ENCODE data around the gene ACD.

ACD gene

DNA sequence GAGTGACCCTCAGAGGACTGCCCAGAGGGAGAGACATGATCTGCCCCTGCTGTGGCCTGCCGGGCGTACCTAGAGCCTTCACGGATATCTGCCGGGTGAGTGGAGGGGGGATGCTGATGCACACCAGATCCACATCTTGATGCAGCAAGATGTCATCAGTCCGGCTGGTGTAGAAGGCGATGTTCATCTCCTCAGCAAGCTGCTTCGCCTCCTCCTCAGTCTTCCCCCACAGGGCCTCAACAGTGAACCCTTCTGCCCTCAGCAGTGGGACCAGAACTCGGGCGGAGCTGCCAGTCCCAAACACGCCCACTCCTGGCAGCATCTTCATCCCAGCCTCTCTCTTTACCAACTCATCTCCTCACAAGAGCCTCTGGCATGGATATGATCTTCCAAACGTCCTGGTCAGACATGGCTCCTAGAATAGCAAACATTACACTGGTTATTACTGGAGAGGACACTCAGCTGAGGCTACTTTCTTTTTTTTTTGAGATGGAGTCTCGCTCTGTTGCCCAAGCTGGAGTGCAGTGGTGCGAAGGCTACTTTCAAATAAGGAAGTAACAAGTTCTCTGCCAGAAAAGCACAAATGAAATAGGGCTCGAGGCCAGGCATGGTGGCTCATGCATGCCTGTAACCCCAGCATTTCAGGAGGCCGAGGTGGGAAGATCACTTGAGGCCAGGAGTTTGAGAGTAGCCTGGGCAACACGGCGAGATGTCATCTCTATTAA lies 25.5 kb upstream of the ACD start:
- no peak overlapping the region for H3K4me3 ChIP-seq (ENCODE audit: low read depth, low read length)
- CTCF ChIA-PET = interaction anchor here (10.7 kb wide), 1 partner anchor 16 kb away, joined by 87 read pairs; the partner anchor contains the start of genes C16orf86 and ENKD1
- no peak for DNase-seq (ENCODE audit: low read depth, low spot score)
- TF ChIP-seq, protein P1, sequence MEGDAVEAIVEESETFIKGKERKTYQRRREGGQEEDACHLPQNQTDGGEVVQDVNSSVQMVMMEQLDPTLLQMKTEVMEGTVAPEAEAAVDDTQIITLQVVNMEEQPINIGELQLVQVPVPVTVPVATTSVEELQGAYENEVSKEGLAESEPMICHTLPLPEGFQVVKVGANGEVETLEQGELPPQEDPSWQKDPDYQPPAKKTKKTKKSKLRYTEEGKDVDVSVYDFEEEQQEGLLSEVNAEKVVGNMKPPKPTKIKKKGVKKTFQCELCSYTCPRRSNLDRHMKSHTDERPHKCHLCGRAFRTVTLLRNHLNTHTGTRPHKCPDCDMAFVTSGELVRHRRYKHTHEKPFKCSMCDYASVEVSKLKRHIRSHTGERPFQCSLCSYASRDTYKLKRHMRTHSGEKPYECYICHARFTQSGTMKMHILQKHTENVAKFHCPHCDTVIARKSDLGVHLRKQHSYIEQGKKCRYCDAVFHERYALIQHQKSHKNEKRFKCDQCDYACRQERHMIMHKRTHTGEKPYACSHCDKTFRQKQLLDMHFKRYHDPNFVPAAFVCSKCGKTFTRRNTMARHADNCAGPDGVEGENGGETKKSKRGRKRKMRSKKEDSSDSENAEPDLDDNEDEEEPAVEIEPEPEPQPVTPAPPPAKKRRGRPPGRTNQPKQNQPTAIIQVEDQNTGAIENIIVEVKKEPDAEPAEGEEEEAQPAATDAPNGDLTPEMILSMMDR (IDR thresholded peaks at IDR 0.05; ENCODE audit: insufficient read depth, low read length, missing control alignments) = no peak
- POLR2A ChIA-PET = no interaction called here

DNA sequence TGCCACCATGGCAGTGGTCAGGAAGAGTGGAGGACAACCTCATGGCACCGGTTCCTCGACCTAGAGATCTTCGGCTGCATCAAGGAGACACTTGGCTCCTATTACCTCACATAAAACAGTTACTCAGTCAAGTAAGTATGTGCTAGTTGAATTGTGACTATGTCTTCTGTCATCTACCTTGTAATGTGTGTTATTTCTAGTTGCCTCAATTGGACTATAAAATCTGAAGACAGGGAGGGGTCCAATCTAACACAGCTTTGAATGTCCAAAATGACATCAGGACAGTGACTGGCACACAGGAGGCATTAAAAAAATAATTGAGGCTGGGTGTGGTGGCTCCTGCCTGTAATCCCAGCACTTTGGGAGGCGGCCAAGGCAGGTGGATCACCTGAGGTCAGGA lies 23.7 kb upstream of the ACD start:
- no peak for DNase-seq (ENCODE audit: low read depth, low spot score)
- ChIA-PET CTCF (interaction anchor here (1.1 to 10.7 kb wide), 3 partner anchors 14 to 162 kb away, joined by 3 to 87 read pairs (median 4); partner anchors contain the start of genes C16orf86 and ENKD1), POLR2A (no interaction called here)
- TF ChIP-seq, protein P1 (IDR thresholded peaks at IDR 0.05; ENCODE audit: insufficient read depth, low read length, missing control alignments) = no peak
- H3K4me3 ChIP-seq (ENCODE audit: low read depth, low read length) = no peak overlapping the region

DNA sequence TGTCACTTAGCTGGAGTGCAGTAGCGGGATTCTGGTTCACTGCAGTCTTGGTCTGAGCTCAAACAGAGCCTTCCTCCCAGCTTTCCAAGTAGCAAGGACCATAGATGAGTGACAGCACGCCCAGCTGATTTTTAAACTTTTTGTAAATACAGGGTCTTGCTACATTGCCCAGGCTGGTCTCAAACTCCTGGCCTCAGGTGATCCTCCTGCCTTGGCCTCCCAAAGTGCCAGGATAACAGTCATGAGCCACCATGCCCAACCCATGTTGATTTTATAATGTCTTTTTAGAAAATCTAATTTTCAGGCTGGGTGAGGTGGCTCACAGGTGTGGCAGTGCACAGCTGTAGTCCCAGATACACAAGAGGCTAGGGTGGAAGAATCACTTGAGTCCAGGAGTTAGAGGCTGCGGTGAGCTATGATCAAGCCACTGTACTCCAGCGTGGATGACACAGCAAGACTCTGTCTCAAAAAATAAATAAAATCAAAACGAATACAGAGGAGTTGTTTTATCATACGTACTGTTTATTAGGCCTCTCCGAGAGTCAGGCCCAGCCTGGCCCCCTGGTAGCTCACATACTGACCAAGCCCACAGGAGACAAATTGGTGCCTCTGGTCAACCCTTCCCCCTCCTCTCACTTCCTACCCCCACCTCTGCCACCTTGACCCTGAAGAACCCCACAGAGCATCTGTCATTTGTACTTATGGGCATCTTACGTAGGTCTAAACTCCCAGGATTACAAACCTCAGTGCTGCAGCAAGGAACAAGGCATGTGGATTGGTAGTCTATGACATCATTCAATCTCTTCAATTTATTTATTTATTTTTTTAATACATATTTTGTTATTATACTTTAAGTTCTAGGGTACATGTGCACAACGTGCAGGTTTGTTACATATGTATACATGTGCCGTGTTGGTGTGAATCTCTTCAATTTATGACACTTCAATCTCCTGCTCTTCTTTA lies 20.2 kb upstream of the ACD start:
- TF ChIP-seq, protein P1 (IDR thresholded peaks at IDR 0.05; ENCODE audit: insufficient read depth, low read length, missing control alignments) = no peak
- ChIA-PET POLR2A (interaction anchor here (0.6 kb wide), 1 partner anchor 133 kb away, joined by 3 read pairs; no protein-coding TSS in a partner anchor), CTCF (interaction anchor here (1.0 to 10.7 kb wide), 4 partner anchors 10 to 159 kb away, joined by 3 to 87 read pairs (median 4); partner anchors contain the start of genes C16orf86 and ENKD1)
- no peak for DNase-seq (ENCODE audit: low read depth, low spot score)
- no peak overlapping the region for H3K4me3 ChIP-seq (ENCODE audit: low read depth, low read length)

DNA sequence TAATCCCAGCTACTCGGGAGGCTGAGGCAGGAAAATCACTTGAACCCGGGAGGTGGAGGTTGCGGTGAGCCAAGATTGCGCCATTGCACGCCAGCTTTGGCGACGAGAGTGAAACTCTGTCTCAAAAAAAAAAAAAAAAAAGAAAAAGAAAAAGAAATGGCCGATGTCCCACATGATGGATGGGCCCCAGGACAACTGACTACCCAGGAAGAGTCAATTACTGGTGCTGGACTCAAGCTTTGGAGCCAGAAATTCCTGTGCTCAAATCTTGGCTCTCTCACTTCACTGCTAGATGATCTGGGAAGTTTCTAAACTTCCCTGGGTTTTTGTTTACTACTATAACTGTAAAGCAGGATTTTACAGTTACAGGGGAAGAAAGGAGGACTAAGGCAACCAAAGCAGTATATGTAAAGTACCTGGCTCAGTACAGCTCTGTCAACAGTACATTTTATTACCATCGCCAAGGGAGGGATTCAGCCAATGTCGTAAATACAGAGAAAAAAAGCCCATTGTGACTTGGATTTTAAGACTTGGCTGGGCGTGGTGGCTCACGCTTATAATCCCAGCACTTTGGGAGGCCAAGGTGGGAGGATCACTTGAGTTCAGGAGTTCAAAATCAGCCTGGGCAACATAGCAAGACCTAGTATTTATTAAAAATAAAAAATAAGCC lies 18.4 kb upstream of the ACD start:
- ChIA-PET CTCF (interaction anchor here (10.7 kb wide), 1 partner anchor 9 kb away, joined by 87 read pairs; the partner anchor contains the start of genes C16orf86 and ENKD1), POLR2A (no interaction called here)
- TF ChIP-seq, protein P1 (IDR thresholded peaks at IDR 0.05; ENCODE audit: insufficient read depth, low read length, missing control alignments) = no peak
- H3K4me3 ChIP-seq (ENCODE audit: low read depth, low read length) = no peak overlapping the region
- DNase-seq (ENCODE audit: low read depth, low spot score) = no peak

DNA sequence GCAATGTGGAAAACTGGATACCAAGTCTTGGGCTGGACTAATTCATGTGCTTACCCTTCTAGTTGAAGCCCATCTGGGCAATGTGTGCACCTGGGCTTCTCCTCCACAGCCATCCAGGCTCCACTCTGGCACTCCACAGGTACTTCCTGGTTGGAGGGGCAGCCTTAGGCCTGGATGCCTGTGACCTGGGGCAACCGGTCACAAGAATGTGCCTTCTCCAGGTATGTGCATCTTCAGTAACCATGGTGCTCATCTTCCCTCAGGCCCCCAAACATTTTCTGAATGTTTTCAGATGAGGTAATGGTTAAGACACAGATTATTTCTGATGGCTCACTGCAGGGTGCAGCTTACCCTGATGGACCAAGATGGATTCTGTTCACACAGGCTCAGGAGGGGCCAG lies 17.7 kb upstream of the ACD start:
- no peak for DNase-seq (ENCODE audit: low read depth, low spot score)
- CTCF ChIA-PET = interaction anchor here (10.7 kb wide), 1 partner anchor 8 kb away, joined by 87 read pairs; the partner anchor contains the start of genes C16orf86 and ENKD1
- TF ChIP-seq, protein P1 (IDR thresholded peaks at IDR 0.05; ENCODE audit: insufficient read depth, low read length, missing control alignments) = no peak
- H3K4me3 ChIP-seq (ENCODE audit: low read depth, low read length) = no peak overlapping the region
- POLR2A ChIA-PET = no interaction called here

Data from AG04449 (cell line).